ENCODE measurements around the gene CACHD1.

CACHD1 gene

GRCh38 chr1:64581135-64581842 lies 111.4 kb downstream of the CACHD1 start:
- Histone ChIP-seq H3K9me3 (ENCODE audit: insufficient read depth, low read length) (no peaks in the 10 kb centered on the region), H3K9ac (ENCODE audit: low read length) (no peak overlapping the region), H2AFZ (ENCODE audit: low read depth, low read length) (no peak overlapping the region), H4K20me1 (ENCODE audit: insufficient read depth, low read length) (no peaks in the 10 kb centered on the region), H3K4me1 (ENCODE audit: low read length) (no peaks in the 10 kb centered on the region), H3K4me3 (ENCODE audit: low read length) (no peak overlapping the region), H3K27ac (ENCODE audit: low read length) (no peak overlapping the region), H3K36me3 (replicated peaks; ENCODE audit: low read depth, low read length) (no peaks in the 10 kb centered on the region), H3K4me2 (ENCODE audit: low read length) (no peak overlapping the region), H3K27me3 (ENCODE audit: low read depth, low read length) (no peaks in the 10 kb centered on the region), H3K79me2 (ENCODE audit: low read length) (no peaks in the 10 kb centered on the region)
- TF ChIP-seq CTCF (IDR thresholded peaks at IDR 0.05; ENCODE audit: low read depth, low read length), result no peak
- no peak for TF ChIP-seq EZH2phosphoT487 (IDR thresholded peaks at IDR 0.05; ENCODE audit: low read depth)

- TF ChIP-seq CTCF (IDR thresholded peaks at IDR 0.05; ENCODE audit: low read depth, low read length) (no peak), EZH2phosphoT487 (IDR thresholded peaks at IDR 0.05; ENCODE audit: low read depth) (no peak)
- H3K9ac ChIP-seq (ENCODE audit: low read length), result no peak overlapping the region
- H2AFZ ChIP-seq (ENCODE audit: low read depth, low read length), result no peak overlapping the region
- H3K9me3 ChIP-seq (ENCODE audit: insufficient read depth, low read length), result no peaks in the 10 kb centered on the region
- no peak overlapping the region for H3K27ac ChIP-seq (ENCODE audit: low read length)
- H3K4me2 ChIP-seq (ENCODE audit: low read length), result no peak overlapping the region
- no peak overlapping the region for H3K4me3 ChIP-seq (ENCODE audit: low read length)
- H3K79me2 ChIP-seq (ENCODE audit: low read length), result no peaks in the 10 kb centered on the region
- no peaks in the 10 kb centered on the region for H3K4me1 ChIP-seq (ENCODE audit: low read length)
- H4K20me1 ChIP-seq (ENCODE audit: insufficient read depth, low read length), result no peaks in the 10 kb centered on the region
- H3K36me3 ChIP-seq (replicated peaks; ENCODE audit: low read depth, low read length), result no peaks in the 10 kb centered on the region
- no peaks in the 10 kb centered on the region for H3K27me3 ChIP-seq (ENCODE audit: low read depth, low read length)
These were observed 111.9 kb downstream of the CACHD1 start for GRCh38 chr1:64581843-64582185.

DNA sequence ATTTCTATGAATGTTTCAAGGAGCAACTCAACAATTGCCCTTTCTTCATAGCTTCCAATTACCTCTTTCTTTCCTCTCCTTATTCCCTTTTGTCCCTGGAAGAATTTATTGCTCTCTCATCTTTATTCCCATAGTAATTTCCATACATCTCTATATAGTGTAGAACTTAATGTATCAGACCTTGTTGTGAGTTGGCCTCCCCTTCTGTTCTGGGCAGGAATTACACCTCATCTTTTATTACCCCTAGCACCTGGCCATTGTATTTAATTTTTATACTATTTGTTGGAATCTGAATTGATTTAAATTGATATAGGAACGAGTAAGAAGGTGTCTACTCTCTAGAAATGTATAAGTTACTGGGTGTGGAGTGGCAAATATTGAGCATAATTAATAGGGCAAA lies 114.5 kb downstream of the CACHD1 start:
- H3K4me1 ChIP-seq (ENCODE audit: low read length), result no peaks in the 10 kb centered on the region
- H3K36me3 ChIP-seq (replicated peaks; ENCODE audit: low read depth, low read length), result no peaks in the 10 kb centered on the region
- no peak overlapping the region for H3K27ac ChIP-seq (ENCODE audit: low read length)
- TF ChIP-seq CTCF (IDR thresholded peaks at IDR 0.05; ENCODE audit: low read depth, low read length), result peak; percentile 36
- TF ChIP-seq EZH2phosphoT487 (IDR thresholded peaks at IDR 0.05; ENCODE audit: low read depth), result no peak
- no peak overlapping the region for H2AFZ ChIP-seq (ENCODE audit: low read depth, low read length)
- H3K79me2 ChIP-seq (ENCODE audit: low read length), result no peaks in the 10 kb centered on the region
- no peak overlapping the region for H3K9ac ChIP-seq (ENCODE audit: low read length)
- H3K4me3 ChIP-seq (ENCODE audit: low read length), result no peak overlapping the region
- no peak overlapping the region for H3K4me2 ChIP-seq (ENCODE audit: low read length)
- H3K9me3 ChIP-seq (ENCODE audit: insufficient read depth, low read length), result no peaks in the 10 kb centered on the region
- no peaks in the 10 kb centered on the region for H4K20me1 ChIP-seq (ENCODE audit: insufficient read depth, low read length)
- H3K27me3 ChIP-seq (ENCODE audit: low read depth, low read length), result no peaks in the 10 kb centered on the region

DNA sequence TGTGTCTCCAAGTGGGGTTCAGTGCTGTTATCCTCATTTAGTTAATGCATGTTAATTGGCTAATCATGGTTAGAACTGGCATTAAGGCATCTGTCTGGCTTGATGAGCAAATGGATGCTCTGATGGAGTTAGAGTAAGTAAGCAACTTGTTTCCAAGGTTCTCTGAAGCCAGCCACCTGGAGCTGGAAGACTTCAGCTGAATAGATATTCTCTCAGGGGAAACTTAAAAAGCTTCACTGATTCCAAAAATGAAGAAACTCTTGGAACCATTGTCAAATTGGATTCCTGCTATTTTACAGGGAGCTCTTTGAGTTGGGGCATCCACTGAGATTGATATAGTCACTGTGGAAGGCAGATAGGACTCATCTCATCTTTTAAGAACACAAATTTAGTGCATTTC lies 118.9 kb downstream of the CACHD1 start:
- Histone ChIP-seq H3K36me3 (replicated peaks; ENCODE audit: low read depth, low read length) (no peaks in the 10 kb centered on the region), H3K27ac (ENCODE audit: low read length) (no peak overlapping the region), H4K20me1 (ENCODE audit: insufficient read depth, low read length) (no peaks in the 10 kb centered on the region), H3K79me2 (ENCODE audit: low read length) (no peaks in the 10 kb centered on the region), H3K4me3 (ENCODE audit: low read length) (no peak overlapping the region), H3K9ac (ENCODE audit: low read length) (no peak overlapping the region), H3K4me2 (ENCODE audit: low read length) (no peak overlapping the region), H3K9me3 (ENCODE audit: insufficient read depth, low read length) (no peaks in the 10 kb centered on the region), H2AFZ (ENCODE audit: low read depth, low read length) (no peak overlapping the region), H3K27me3 (ENCODE audit: low read depth, low read length) (no peaks in the 10 kb centered on the region), H3K4me1 (ENCODE audit: low read length) (no peaks in the 10 kb centered on the region)
- TF ChIP-seq EZH2phosphoT487 (IDR thresholded peaks at IDR 0.05; ENCODE audit: low read depth) (no peak), CTCF (IDR thresholded peaks at IDR 0.05; ENCODE audit: low read depth, low read length) (no peak)
